Measurements from ENCODE around the gene PCED1B. TPM values are rescaled to one million over a fixed set of nuclear protein-coding genes. Genes with fewer than 3 reads are reported as not detected.
"Not testable (repeated sequence)": the region's sequence is repeated elsewhere in the genome, so short reads cannot be mapped to it uniquely, and the experiment has no call there.

The PCED1B gene
- total RNA-seq, 1 experiment from 2014 or later = not detected

GRCh38 chr12:47200446-47200845 lies 121.0 kb downstream of the PCED1B start:
- no peak overlapping the region for H3K4me3 ChIP-seq
- no peaks in the 10 kb centered on the region for H3K27me3 ChIP-seq
- no peaks in the 10 kb centered on the region for H3K36me3 ChIP-seq
- no peak for DNase-seq
- no peaks in the 10 kb centered on the region for H3K9me3 ChIP-seq

GRCh38 chr12:47201190-47201589 lies 121.8 kb downstream of the PCED1B start:
- not testable (repeated sequence) for H3K36me3 ChIP-seq, H3K27me3 ChIP-seq, H3K4me3 ChIP-seq, DNase-seq, H3K9me3 ChIP-seq

- H3K27me3 ChIP-seq = no peaks in the 10 kb centered on the region
- no peaks in the 10 kb centered on the region for H3K36me3 ChIP-seq
- no peaks in the 10 kb centered on the region for H3K9me3 ChIP-seq
- H3K4me3 ChIP-seq = no peak overlapping the region
- no peak for DNase-seq
Measured at GRCh38 chr12:47202176-47202575, 122.8 kb downstream of the PCED1B start.

DNA sequence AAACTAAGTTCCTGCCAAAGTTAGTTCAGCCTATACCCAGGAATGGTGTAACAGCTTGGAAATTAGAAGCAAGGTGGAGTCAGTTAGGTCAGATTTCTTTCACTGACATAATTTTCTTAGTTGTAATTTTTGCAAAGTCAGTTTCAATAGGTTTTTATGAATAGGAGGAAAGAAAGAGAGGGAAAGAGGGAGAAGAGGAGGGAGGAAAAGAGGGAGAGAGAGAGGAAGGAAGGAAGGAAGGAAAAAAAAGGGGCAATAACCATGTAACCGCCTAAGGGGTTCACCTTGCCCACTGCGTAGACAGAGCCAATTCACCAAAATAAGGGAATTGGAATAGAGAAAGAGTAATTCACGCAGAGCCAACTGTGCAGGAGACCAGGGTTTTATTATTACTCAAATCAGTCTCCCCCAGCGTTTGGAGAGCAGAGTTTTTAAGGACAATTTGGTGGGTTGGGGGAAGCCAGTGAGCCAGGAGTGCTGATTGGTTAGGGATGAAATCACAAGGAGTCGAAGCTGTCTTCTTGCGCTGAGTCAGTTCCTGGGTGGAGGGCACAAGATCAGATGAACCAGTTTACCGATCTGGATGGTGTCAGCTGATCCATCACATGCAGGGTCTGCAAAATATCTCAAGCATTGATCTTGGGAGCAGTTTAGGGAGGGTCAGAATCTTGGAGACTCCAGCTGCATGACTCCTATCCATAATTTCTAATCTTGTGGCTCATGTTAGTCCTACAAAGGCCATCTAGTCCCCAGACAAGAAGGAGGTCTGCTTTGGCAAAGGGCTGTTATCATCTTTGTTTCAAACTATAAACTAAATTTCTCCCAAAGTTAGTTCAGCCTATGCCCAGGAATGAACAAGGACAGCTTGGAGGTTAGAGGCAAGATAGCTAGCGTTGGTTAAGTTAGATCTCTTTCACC lies 126.4 kb downstream of the PCED1B start:
- no peaks in the 10 kb centered on the region for H3K9me3 ChIP-seq

GRCh38 chr12:47206450-47207339 lies 127.3 kb downstream of the PCED1B start:
- Histone ChIP-seq H3K36me3 (no peaks in the 10 kb centered on the region), H3K4me3 (no peak overlapping the region), H3K9me3 (no peaks in the 10 kb centered on the region), H3K27me3 (no peaks in the 10 kb centered on the region)
- DNase-seq = no peak

More for the DNA sequence above, 126.4 kb downstream of the PCED1B start:
- DNase-seq = no peak
- Histone ChIP-seq H3K36me3 (no peaks in the 10 kb centered on the region), H3K4me3 (no peak overlapping the region), H3K27me3 (no peaks in the 10 kb centered on the region)

- DNase-seq = no peak
- Histone ChIP-seq H3K4me3 (no peak overlapping the region), H3K36me3 (no peaks in the 10 kb centered on the region), H3K27me3 (no peaks in the 10 kb centered on the region), H3K9me3 (no peaks in the 10 kb centered on the region)
Measured at GRCh38 chr12:47207340-47207717, 127.9 kb downstream of the PCED1B start.

GRCh38 chr12:47207829-47208248 lies 128.4 kb downstream of the PCED1B start:
- Histone ChIP-seq H3K36me3 (no peaks in the 10 kb centered on the region), H3K9me3 (no peaks in the 10 kb centered on the region), H3K27me3 (no peaks in the 10 kb centered on the region), H3K4me3 (no peak overlapping the region)
- DNase-seq = no peak

GRCh38 chr12:47209014-47209413 lies 129.6 kb downstream of the PCED1B start:
- H3K9me3 ChIP-seq = no peaks in the 10 kb centered on the region
- no peak for DNase-seq
- no peaks in the 10 kb centered on the region for H3K27me3 ChIP-seq
- no peak overlapping the region for H3K4me3 ChIP-seq
- H3K36me3 ChIP-seq = no peaks in the 10 kb centered on the region

GRCh38 chr12:47210776-47211175 lies 131.4 kb downstream of the PCED1B start:
- H3K4me3 ChIP-seq = no peak overlapping the region
- H3K27me3 ChIP-seq = no peaks in the 10 kb centered on the region
- DNase-seq = no peak
- H3K36me3 ChIP-seq = no peaks in the 10 kb centered on the region
- H3K9me3 ChIP-seq = no peaks in the 10 kb centered on the region

GRCh38 chr12:47212701-47213039 lies 133.2 kb downstream of the PCED1B start:
- no peak for DNase-seq
- no peaks in the 10 kb centered on the region for H3K36me3 ChIP-seq
- H3K4me3 ChIP-seq = no peak overlapping the region
- no peaks in the 10 kb centered on the region for H3K27me3 ChIP-seq
- no peaks in the 10 kb centered on the region for H3K9me3 ChIP-seq

GRCh38 chr12:47213396-47213795 lies 134.0 kb downstream of the PCED1B start:
- H3K9me3 ChIP-seq = no peaks in the 10 kb centered on the region
- DNase-seq = no peak

DNA sequence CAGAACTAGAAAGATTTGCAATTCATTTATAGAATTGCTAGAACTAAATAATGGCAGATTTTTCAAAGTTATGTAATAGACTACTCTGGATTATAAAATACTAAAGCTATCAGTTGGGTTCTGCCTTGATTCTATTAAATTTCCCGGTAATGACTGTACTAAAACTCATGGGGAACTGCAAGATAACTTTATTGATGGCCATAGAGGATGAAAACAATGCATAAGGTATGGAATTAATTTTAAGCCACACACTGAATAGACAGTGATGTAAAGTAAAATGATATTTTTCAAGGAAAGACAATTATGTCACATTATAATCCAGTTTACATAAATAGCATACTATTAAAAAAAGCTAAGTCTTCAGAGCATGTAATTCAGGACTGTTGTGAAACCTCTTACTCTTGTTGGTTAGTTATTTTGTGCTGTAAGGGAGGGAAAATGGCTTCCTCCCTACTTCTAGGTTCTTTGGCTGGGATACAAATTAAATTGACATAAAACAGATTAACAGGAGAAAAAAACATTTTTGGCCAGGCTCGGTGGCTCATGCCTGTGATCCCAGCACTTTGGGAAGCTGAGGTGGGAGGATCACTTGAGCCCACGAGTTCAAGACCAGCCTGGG lies 134.7 kb downstream of the PCED1B start:
- Histone ChIP-seq H3K36me3 (no peaks in the 10 kb centered on the region), H3K4me3 (no peak overlapping the region), H3K9me3 (no peaks in the 10 kb centered on the region), H3K27me3 (no peaks in the 10 kb centered on the region)
- DNase-seq = no peak

More at GRCh38 chr12:47213396-47213795, 134.0 kb downstream of the PCED1B start:
- Histone ChIP-seq H3K27me3 (no peaks in the 10 kb centered on the region), H3K4me3 (no peak overlapping the region), H3K36me3 (no peaks in the 10 kb centered on the region)

GRCh38 chr12:47214771-47215170 lies 135.3 kb downstream of the PCED1B start:
- no peak overlapping the region for H3K4me3 ChIP-seq
- no peaks in the 10 kb centered on the region for H3K27me3 ChIP-seq
- no peak for DNase-seq
- no peaks in the 10 kb centered on the region for H3K36me3 ChIP-seq
- H3K9me3 ChIP-seq = no peaks in the 10 kb centered on the region

- no peaks in the 10 kb centered on the region for H3K27me3 ChIP-seq
- no peak for DNase-seq
Measured at GRCh38 chr12:47216150-47216677, 136.8 kb downstream of the PCED1B start.

GRCh38 chr12:47217595-47217869 lies 138.1 kb downstream of the PCED1B start:
- not testable (repeated sequence) for H3K27me3 ChIP-seq, H3K9me3 ChIP-seq, H3K4me3 ChIP-seq, H3K36me3 ChIP-seq, DNase-seq

More at GRCh38 chr12:47216150-47216677, 136.8 kb downstream of the PCED1B start:
- no peaks in the 10 kb centered on the region for H3K36me3 ChIP-seq
- no peaks in the 10 kb centered on the region for H3K9me3 ChIP-seq
- H3K4me3 ChIP-seq = no peak overlapping the region

DNA sequence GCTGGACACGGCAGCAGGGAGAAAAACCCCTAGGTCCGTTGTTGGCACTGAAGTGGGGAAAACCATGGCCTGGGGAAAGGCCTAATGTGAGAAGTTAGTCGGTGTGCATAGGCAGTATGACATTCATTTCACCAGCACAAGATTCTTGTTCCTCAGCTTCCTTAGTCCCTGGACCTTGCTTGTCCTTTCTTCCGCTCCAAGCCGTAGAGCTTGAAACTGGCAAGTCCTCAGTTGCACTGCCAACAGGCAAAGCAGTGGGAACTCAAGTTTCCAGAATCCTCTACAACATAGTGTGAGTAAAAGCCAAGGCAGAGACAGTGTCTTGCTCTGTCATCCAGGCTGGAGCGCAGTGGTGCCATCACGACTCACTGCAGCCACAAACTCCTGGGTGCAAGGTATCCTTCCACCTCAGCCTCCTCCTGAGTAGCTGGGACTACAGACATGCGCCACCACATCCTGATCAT lies 138.8 kb downstream of the PCED1B start:
- no peaks in the 10 kb centered on the region for H3K27me3 ChIP-seq
- no peak overlapping the region for H3K4me3 ChIP-seq
- no peak for DNase-seq
- no peaks in the 10 kb centered on the region for H3K36me3 ChIP-seq
- no peaks in the 10 kb centered on the region for H3K9me3 ChIP-seq

- no peak for DNase-seq
- Histone ChIP-seq H3K4me3 (no peak overlapping the region), H3K9me3 (no peaks in the 10 kb centered on the region), H3K27me3 (no peaks in the 10 kb centered on the region), H3K36me3 (no peaks in the 10 kb centered on the region)
Measured at GRCh38 chr12:47219243-47219642, 139.8 kb downstream of the PCED1B start.
